SIG-M5 (cell line): ENCODE measurements around the gene SNX12.
"Not testable (repeated sequence)": the region's sequence is repeated elsewhere in the genome, so short reads cannot be mapped to it uniquely, and the experiment has no call there.

Source experiments
- DNase-seq: peaks from one replicate; lab custom pipeline; 2025; lab: John Stamatoyannopoulos, UW

The SNX12 gene

DNA sequence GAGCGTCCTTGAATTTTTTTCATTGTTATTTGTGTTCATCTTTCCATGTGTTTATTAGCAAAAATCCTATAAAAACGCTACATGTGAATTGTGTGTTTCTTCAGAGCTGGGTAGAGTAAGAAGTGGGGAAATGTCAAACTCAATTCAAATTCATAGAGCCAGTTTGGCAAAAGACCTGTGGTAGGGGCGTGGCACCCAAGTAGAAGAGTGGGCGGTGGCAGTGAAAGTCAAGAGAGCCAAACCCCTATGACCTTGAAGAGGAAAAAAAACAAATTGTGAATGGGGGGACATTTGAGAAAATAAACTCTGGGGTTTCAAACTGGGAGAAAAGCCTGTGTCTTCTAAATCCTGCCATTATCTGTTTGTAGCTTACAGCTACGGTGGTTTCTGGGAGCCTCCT, 23.1 kb upstream of the SNX12 start:
- no peak for DNase-seq

DNA sequence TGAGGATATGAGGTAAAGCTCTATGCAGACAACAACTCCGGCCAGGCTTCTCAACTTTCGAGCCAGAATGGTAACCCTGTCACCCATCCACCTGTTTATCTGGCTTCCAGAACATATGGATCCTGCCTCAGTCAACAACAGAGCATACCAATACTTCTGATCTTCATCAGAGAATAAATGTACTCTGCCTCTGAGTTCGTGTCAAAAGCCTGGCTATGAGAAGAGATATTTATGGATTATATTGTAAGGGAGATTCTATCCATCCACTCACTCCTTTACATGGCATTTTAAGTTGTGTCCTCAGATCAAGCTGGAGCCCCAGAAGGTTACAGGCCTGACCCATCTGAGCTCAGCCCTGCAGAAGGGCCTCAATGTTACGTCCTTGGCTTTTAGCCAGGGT, 17.8 kb upstream of the SNX12 start:
- no peak for DNase-seq

DNA sequence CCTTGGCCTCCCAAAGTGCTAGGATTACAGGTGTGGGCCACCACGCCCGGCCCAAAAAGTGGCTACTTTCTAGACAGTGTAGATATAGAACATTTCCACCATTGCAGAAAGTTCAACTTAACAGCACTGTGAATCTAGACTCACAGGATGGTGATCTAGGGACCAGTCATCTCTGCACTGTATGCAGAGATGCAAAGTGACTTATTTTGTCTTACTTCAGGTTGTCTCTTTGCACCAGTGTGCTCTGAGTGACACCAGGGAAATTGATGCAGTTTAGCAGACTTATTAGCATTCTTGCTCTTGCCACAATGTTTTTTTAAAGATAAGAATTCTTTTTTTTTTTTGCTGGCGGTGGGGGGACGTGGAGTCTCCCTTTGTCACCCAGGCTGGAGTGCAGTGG, 14.7 kb upstream of the SNX12 start:
- DNase-seq: no peak

DNA sequence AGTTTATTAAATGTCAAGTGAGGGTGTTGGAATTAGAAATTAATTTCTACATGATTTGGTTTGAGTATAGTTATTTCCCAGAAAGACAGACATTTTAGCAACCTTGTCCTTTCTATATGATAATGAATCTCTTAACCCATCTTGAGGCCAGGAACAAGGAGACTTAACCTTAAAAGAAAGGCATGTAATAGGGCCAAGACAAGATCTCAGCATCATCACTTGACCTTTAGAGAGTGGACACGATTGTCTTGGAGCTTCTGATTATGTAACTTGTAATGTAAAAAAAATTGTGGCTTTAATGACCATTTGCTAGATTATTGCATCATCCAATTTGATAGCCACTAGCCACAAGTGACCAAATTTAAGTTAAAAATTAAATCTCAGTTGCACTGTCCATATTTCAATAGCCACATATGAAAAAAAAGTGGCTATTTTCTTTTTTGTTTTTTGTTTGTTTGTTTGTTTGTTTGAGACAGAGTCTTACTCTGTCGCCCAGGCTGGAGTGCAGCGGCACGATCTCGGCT, 14.1 kb upstream of the SNX12 start:
- no peak for DNase-seq

GRCh38 chrX:71081330-71082123, 13.4 kb upstream of the SNX12 start:
- DNase-seq: no peak

GRCh38 chrX:71070531-71070930, 2.4 kb upstream of the SNX12 start:
- no peak for DNase-seq

DNA sequence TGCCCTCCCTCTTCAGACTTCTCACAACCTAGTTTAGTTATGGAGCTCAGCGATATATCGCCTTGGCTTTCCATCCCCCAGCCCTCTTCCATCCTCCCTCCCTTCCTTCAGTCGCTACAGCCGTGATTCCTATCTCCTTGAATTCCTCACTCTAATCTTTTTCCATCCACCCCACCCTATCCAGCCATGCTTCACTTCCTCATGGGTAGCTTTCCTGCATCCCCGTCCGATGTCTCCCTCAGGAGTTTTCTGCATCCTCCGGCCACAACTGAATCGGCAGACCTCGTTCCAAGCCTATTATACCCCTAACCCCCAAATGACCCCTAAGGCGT, 456 bp downstream of the SNX12 start:
- DNase-seq: no peak

- DNase-seq: no peak
Measured at GRCh38 chrX:71067089-71067488, 1.0 kb downstream of the SNX12 start.

- no peak for DNase-seq
Measured at GRCh38 chrX:71060127-71060526, 8.0 kb downstream of the SNX12 start.

DNA sequence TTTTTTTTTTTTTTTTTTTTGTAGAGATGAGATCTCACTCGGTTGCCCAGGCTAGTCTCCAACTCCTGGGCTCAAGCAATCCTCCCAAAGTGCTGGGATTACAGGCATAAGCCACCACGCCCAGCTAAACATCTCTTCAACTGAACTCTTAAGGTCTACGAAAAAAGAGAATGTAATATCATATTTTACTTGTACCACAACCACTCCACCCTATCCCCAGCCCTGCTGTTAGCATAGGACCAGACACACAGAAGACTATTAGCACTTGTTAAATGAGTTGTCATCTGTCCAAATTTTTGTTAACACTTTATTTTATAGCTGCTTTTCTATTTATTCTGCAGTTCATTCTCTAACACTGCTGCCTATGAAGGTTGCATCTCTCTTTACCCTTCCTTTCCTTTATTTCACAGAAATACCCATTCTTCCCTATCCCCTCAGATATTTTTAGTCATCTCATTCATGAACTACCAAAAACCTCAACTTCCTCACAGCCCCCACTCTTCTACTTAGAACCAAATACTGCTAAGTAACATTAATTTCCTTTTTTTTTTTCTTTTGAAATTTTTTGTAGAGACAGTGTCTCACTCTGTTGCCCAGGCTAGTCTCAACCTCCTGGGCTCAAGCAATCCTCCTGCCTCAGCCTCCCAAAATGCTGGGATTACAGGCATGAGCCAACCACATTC, 10.1 kb downstream of the SNX12 start:
- DNase-seq: no peak

GRCh38 chrX:71056867-71057266, 11.3 kb downstream of the SNX12 start:
- no peak for DNase-seq

- no peak for DNase-seq
Measured at GRCh38 chrX:71053217-71053621, 14.9 kb downstream of the SNX12 start.

GRCh38 chrX:71052721-71053120, 15.4 kb downstream of the SNX12 start:
- DNase-seq: no peak

DNA sequence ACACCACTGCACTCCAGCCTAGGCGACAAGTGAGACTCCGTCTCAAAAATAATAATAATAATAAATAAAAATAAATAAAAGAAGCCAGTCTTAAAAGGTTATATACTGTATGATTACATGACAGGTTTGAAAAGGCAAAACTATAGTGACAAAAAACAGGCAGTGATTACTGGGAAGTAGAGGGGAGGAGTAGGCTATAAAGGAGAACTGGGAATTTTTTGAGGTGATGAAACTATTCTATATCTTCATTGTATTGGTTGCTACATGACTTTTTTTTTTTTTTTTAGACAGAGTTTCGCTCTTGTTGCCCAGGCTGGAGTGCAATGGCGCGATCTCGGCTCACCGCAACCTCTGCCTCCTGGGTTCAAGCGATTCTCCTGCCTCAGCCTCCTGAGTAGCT, 20.2 kb downstream of the SNX12 start:
- DNase-seq: not testable (repeated sequence)

DNA sequence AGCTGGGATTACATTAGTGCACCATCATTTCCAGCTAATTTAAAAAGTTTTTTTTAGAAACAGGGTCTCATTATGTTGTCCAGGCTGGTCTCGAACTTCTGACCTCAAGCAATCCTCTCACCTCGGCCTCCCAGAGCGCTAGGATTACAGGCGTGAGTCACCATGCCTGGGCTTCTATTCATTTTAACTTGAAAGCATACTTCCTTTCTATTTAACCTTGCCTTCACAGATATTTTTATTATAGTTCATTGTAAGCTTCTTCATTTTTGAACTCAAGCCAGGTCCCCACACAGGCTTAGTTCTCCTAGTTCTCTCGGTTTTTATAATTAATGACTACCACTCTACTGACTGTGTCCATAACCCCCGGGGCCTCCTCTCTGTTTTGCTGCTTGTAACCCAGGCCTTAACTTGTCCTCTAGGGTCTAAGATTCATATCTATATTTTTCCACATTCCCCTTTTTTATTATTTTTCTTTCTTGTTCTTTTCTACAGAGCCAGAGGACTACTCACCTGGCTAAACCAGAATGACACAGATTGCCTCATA, 50.7 kb downstream of the SNX12 start:
- no peak for DNase-seq
